ENCODE results near the gene CAMK2B. TPM values are rescaled to one million over a fixed set of nuclear protein-coding genes. Genes with fewer than 3 reads are reported as not detected.

The CAMK2B gene
- total RNA-seq, 1 donor from 2014 or later = 0.17 TPM

- no peak for DNase-seq
Measured at GRCh38 chr7:44273681-44274622, 51.4 kb downstream of the CAMK2B start.

- DNase-seq = no peak
Measured at GRCh38 chr7:44272981-44273380, 52.4 kb downstream of the CAMK2B start.

- no peak for DNase-seq
Measured at GRCh38 chr7:44272456-44272855, 52.9 kb downstream of the CAMK2B start.

- no peak for DNase-seq
Measured at GRCh38 chr7:44269943-44270493, 55.4 kb downstream of the CAMK2B start.

GRCh38 chr7:44269417-44269816 lies 56.0 kb downstream of the CAMK2B start:
- DNase-seq = no peak

- no peak for DNase-seq
Measured at GRCh38 chr7:44268671-44269070, 56.7 kb downstream of the CAMK2B start.

GRCh38 chr7:44267719-44268421 lies 57.5 kb downstream of the CAMK2B start:
- no peak for DNase-seq

GRCh38 chr7:44267178-44267577 lies 58.2 kb downstream of the CAMK2B start:
- DNase-seq = no peak

- no peak for DNase-seq
Measured at GRCh38 chr7:44266526-44266925, 58.9 kb downstream of the CAMK2B start.

GRCh38 chr7:44265728-44266127 lies 59.7 kb downstream of the CAMK2B start:
- no peak for DNase-seq

- peak; percentile 37 for DNase-seq
Measured at GRCh38 chr7:44264221-44264931, 61.0 kb downstream of the CAMK2B start.

GRCh38 chr7:44263326-44264082 lies 61.9 kb downstream of the CAMK2B start:
- no peak for DNase-seq

GRCh38 chr7:44262031-44262430 lies 63.4 kb downstream of the CAMK2B start:
- DNase-seq = no peak

- no peak for DNase-seq
Measured at GRCh38 chr7:44261240-44261639, 64.2 kb downstream of the CAMK2B start.

GRCh38 chr7:44259547-44260457 lies 65.6 kb downstream of the CAMK2B start:
- peak; percentile 82 for DNase-seq

- no peak for DNase-seq
Measured at GRCh38 chr7:44258865-44259546, 66.4 kb downstream of the CAMK2B start.

- DNase-seq = peak; percentile 7
Measured at GRCh38 chr7:44258423-44258760, 67.0 kb downstream of the CAMK2B start.

GRCh38 chr7:44257618-44258422 lies 67.6 kb downstream of the CAMK2B start:
- DNase-seq = peak; percentile 94

- no peak for DNase-seq
Measured at GRCh38 chr7:44257213-44257612, 68.2 kb downstream of the CAMK2B start.

GRCh38 chr7:44256459-44256858 lies 68.9 kb downstream of the CAMK2B start:
- DNase-seq = no peak
